Measurements from ENCODE around the gene TENT4A. TPM values are rescaled to one million over a fixed set of nuclear protein-coding genes. Genes with fewer than 3 reads are reported as not detected.

The TENT4A gene
- polyA plus RNA-seq, 3 donors, result 23.6 to 37.9 (median 26.9) TPM

DNA sequence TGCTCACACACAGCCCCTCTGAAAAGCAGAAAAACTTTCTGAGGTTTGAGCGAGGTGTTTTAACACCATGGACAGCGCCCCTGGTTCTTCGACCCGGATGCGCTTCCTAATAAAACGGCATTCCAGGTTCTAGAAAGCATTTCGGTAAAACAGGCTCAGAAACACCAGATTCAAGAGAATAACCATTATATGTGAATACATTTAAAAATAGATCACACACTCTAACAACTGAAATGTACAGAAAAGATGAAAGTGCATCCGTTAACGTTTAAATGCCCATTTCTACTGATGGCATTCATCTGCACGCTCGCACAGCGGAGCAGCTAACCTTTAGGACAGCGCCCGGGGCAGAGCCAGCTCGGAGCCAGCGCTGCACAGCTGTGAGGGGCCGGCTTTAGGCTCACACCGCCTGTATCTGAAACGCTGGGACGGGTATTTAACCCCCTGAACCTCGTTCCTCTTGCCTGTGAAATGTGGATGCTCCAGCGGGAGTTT lies 26.3 kb upstream of the TENT4A start:
- peak; percentile 38 to 79 (median 61) for DNase-seq (ENCODE audit: extremely low read depth in 1 of 11, low read depth in 9 of 11, low spot score in 4 of 11)

DNA sequence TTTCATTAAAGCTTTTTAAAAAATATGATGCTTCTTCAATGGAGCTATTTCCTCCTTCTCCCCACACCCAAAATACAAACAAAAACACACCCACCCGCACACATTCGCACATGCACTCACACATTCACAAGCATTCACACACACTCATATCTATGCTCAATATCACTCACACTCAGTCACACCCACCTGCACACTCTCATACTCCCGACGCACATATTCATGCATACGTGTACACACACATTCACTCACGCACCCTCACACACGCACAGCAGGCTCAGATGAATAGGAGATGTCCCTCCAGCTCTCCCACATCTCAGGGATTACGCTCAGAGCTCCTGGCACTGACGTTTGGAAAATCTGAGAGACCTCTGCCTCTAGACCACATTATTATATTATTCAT lies 25.7 kb upstream of the TENT4A start:
- no peak for DNase-seq (ENCODE audit: extremely low read depth in 1 of 11, low read depth in 9 of 11, low spot score in 4 of 11)

DNA sequence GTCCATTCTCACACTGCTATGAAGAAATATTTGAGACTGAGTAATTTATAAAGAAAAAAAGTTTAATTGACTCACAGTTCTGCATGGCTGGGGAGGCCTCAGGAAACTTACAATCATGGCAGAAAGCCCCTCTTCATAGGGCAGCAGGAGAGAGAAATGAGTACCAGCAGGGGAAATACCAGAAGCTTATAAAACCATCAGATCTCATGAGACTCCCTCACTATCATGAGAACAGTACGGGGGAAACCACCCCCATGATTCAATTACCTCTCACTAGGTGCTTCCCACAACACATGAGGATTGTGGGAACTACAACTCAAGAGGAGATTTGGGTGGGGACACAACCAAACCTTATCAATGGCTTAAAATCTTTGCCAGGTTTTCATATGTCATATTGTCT lies 20.3 kb upstream of the TENT4A start:
- DNase-seq (ENCODE audit: extremely low read depth in 1 of 11, low read depth in 9 of 11, low spot score in 4 of 11), result no peak

DNA sequence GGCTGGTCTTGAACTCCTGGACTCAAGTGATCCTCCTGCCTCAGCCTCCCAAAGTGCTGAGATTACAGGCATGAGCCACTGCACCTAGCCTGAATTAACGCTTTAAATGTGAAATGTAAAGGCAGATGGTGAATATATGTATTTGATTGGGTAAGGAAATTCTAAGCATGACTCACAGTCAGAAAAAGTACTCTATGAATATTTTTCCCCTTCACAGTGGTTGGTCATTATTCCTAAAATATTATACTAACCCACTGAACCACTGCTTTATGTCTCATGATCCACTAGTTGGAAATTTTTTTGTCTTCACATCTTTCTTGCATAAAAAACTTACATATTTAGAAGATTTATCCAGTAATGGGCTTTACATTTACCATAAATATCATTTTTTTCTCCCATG lies 14.5 kb upstream of the TENT4A start:
- no peak for DNase-seq (ENCODE audit: extremely low read depth in 1 of 11, low read depth in 9 of 11, low spot score in 4 of 11)

DNA sequence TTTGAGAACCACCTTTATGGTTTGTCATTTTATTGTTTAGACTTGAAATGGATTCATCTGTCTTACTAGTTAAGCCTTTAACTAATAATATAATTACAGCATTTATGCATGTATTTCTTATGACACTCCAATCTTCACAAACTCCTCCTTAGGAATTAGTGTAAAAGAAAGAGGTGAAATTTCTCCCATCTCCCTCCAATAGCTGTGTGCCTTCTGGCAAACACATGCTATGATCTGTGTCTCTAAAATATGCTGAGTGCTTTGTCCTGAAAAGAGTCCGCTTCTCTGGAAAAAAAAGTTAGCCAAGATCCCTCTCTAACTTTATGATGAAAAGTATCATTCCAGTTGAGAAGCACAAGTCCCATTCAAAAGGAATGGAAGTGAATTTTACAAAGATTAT lies 13.9 kb upstream of the TENT4A start:
- DNase-seq (ENCODE audit: extremely low read depth in 1 of 11, low read depth in 9 of 11, low spot score in 4 of 11), result no peak

DNA sequence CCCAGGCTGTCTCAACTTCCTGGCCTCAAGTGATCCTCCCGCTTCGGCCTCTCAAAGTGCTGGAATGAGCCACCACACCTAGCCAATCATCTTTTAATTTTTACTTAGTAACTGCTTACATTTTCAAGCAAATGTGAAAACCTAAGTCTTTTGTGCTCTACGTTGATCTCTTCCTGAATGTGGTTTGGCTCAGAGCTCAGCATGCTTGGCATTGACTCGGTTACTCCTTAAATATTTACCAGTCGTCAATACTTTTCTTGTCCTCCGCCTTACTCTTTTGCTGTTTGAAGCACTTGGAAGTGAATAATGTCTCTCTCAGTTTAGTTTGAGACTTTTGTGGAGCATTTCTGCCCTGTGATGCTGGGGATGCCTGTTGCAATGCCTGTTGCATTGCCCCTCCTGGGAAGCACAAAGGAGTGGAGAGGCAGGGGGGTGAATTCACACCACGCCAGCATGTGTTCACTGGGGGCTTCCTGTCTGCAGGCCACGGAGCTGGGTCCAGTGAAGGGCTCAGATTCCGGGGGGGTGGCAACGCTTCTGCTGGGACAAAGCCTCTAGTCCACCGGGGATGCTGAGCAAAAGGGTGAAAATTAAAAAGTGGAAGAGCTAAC lies 13.1 kb upstream of the TENT4A start:
- DNase-seq (ENCODE audit: extremely low read depth in 1 of 11, low read depth in 9 of 11, low spot score in 4 of 11), result no peak

DNA sequence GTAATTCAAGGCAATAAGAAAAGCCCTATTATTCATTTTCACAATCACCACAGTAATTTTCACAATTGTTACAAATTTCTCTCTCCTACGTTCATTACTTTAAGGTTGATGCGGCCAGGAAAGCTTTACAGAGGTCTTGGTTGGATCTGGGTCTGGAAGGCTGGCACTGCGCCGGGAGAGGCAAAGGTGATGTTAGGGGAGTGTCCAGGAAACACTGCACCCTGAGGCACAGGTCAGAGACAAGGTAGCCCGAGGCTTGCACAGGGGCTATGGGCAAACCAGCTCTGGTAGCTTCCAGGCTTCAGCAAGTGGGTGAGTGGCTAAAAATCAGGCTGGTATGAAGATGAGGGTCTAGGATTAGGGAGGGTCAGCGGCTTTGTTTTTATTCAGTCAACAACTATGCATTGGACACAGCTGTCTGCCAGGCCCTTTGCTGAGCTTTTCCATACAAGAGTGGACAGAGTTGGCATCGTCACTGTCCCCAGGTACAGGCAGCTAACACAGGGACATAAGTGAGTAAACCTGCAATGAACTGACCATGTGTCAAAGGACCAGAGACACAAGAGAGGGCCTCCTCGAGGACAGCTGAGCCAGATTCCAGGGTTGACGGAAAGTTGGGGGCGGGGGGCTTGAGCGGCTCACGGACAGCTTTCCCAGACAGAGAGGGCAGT lies 12.4 kb upstream of the TENT4A start:
- DNase-seq (ENCODE audit: extremely low read depth in 1 of 11, low read depth in 9 of 11, low spot score in 4 of 11), result no peak

DNA sequence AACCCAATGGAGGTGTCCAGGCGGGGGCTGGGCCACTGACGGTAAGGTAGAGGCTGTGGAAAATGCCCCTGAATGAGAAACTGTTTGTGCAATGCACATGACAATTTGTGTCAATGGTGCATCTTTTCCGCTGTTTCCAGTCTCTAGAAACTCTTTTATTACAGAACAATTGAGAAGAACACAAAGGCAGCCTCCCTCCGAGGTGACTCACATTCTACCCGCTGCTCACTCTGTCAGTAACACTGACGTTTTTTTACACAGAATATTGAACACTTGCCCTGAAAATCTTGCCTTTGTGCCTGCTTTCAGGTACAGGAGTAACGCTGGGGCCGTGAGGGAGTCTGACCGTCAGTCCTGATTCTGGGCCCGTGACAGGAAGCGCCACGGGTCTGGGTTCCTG lies 11.7 kb upstream of the TENT4A start:
- DNase-seq (ENCODE audit: extremely low read depth in 1 of 11, low read depth in 9 of 11, low spot score in 4 of 11), result no peak

DNA sequence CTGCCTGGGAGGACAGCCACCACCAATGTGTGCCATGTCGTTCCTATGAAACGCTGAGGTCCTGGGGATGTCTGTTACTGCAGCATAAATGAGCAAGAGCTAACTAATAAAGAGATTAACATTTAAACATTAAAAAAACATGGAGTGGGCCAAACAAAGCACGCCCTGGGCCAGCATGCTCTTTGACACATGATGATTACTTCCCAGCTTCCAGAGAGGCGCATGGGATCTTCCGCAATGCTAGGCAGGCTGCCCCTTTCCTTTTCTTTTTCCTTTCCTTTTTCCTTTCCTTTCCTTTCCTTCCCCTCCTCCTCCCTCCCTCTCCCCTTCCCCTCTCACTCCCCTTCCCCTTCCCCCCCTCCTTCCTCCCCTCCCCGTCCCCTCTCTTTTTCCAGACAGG lies 10.6 kb upstream of the TENT4A start:
- DNase-seq (ENCODE audit: extremely low read depth in 1 of 11, low read depth in 9 of 11, low spot score in 4 of 11), result no peak

DNA sequence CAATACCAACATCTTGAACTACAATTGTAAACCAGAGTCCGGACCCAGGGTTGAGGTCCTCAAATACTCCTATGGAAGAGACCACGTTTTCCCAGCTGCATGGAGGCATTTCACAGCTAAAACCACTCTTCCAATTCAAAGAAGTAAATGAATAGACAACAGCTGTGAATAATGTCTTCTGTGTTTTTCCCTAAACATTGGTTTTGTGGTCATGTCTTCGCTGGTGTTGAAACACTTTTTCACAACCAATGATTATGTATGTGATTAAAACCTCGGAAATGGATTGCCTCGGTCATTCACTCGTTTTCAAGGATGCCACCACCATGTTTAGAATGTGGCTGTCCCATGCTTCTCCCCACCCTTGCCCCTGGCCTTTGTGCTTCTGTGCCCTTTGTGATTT lies 9.4 kb upstream of the TENT4A start:
- DNase-seq (ENCODE audit: extremely low read depth in 1 of 11, low read depth in 9 of 11, low spot score in 4 of 11), result no peak

DNA sequence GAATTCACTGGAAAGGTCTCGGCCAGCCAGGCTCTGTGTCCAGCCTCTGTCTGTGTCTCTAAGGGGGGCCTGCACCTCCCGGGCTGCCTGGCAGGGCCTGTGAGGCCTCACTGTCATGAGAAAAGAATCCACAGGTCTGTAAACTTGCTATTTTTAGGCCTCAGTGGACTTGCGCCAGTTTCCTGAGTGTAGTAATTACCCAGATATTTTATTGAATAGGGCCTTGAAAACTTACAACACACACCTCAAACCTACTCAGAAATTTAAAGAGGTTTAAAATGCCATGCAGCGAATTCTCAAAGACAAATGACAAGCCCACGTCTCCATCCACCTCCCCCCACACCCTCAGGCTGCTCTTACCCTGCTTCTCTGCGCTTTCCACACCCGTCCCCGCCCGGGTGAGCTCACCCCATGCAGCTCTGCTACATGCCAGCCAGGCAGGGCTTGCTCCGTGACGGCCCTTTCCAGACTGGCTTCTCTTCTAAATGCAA lies 8.8 kb upstream of the TENT4A start:
- DNase-seq (ENCODE audit: extremely low read depth in 1 of 11, low read depth in 9 of 11, low spot score in 4 of 11), result no peak

DNA sequence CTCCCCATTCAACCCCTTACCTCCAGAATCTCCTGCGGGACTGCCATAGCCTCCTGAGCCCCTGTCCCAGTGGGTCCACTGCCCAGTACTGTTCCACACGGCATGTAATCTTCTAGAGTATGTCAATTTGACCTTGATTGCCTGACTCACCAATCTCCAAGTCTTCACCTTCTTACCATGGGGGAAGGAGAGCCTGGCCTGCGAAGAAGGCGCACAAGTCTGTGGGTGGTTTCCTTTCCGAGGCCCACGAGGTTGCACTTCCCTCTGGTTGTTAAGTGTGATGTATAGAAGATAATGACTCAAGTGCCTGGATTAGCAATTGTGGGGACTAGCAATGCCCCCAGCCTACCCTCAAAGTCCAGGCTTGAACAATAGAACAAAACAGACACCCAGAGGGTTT lies 8.1 kb upstream of the TENT4A start:
- DNase-seq (ENCODE audit: extremely low read depth in 1 of 11, low read depth in 9 of 11, low spot score in 4 of 11), result no peak

DNA sequence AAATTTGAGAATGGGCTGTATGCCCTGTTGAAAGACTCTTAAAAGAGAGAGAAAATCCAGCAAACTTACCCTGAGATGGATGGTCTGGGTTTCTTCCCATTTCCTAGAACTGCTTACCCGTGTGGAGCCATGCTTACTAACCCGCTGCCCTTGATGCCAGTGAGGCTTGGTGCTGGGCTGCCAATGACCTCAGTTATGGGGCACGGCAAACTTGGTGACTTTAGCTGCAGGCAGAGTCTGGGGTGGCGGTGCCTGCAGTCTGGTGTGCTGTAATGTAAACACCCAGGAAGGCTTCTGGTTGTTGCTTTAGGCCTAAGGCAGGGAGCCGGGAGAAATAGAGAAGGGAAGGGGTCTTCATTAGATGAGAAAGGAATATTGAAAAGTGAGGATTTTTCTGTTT lies 7.3 kb upstream of the TENT4A start:
- DNase-seq (ENCODE audit: extremely low read depth in 1 of 11, low read depth in 9 of 11, low spot score in 4 of 11), result no peak

DNA sequence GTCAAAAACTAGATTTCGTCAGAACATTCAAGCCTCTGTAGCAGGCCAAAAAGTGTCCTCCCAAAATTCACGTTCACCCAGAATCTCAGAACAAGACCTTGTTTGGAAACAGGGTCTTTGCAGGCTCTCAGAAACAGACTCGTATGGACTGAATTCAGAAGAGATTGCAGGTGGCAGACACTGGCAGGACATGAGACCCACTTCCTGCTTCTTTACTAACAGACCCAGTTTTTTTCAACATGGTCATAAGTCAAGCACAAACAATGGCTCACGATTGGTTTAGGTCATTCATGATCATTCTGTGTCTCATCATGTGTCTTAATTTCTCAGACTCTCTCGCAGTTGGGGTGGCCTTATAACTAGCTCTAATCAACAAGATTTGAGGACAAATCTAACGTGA lies 5.4 kb upstream of the TENT4A start:
- no peak for DNase-seq (ENCODE audit: extremely low read depth in 1 of 11, low read depth in 9 of 11, low spot score in 4 of 11)

DNA sequence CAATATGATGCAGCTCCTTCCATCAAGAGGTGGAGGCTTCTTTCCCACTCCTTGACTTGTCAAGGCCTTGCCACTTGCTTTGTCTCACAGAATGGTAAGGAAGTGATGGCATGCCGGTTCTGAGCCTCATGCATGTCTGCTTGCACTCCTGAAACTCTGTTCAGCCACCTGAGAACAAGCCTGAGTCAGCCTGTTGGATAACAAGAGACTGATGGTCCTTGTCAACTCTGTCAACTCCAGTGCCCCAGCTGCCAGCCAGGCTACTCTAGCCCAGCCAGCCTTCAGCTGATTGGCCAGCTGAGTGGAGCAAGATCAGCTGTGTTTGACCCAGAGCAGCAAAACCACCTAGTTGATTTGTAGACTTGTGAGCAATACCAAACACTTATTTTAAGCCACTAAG lies 4.4 kb upstream of the TENT4A start:
- DNase-seq (ENCODE audit: extremely low read depth in 1 of 11, low read depth in 9 of 11, low spot score in 4 of 11), result no peak

DNA sequence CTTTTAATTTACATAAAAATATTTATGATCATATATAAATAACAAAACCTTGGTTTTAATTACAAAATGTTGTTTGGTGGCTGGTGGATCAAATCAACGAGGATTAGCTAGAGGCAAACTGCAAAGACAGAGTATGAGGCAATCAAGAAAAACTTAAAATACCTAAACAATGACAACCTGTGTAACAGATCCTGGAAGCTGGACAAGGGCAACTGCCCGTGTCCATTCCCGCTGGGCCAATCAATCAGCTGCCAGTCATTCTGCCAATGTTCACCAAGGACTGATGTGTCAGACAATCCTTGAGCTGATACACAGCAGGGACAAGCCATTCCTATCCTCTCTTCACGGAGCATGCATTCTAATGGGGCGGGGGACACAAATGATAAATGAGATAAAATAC lies 3.2 kb upstream of the TENT4A start:
- DNase-seq (ENCODE audit: extremely low read depth in 1 of 11, low read depth in 9 of 11, low spot score in 4 of 11), result no peak

DNA sequence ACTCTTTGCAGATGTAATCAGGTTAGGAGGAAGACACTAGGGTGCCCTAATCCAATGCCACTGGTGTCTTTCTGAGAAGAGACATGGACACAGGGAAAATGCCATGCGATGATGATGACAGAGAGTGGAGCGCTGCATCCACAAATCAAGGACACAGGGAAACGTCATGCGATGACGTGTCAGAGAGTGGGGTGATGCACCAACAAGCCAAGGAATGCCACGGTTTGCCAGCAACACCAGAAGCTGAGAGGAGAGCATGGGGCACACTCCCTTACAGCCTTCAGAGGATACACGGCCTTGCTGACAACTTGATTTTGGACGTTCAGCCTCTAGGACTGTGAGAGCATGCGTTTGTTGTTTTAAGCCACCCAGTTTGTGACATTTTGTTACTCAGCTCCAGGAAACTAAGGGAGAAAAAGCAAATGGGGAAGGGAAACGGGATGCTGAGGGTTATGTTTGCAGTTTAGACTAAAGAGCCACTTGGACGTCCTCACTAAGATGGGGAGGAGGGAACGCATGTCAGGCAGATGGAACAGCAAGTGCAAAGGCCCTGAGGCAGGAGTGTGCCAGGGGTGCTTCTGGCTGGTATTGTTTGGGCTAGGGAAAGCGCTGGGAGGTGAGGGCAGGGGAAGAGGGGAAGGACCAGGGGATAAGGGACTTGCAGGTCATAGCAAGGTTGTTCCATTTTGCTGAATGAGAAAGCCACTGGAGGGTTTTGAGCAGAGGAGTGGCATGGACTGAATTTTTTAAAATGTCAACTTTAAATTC lies 2.5 kb upstream of the TENT4A start:
- DNase-seq (ENCODE audit: extremely low read depth in 1 of 11, low read depth in 9 of 11, low spot score in 4 of 11), result no peak

DNA sequence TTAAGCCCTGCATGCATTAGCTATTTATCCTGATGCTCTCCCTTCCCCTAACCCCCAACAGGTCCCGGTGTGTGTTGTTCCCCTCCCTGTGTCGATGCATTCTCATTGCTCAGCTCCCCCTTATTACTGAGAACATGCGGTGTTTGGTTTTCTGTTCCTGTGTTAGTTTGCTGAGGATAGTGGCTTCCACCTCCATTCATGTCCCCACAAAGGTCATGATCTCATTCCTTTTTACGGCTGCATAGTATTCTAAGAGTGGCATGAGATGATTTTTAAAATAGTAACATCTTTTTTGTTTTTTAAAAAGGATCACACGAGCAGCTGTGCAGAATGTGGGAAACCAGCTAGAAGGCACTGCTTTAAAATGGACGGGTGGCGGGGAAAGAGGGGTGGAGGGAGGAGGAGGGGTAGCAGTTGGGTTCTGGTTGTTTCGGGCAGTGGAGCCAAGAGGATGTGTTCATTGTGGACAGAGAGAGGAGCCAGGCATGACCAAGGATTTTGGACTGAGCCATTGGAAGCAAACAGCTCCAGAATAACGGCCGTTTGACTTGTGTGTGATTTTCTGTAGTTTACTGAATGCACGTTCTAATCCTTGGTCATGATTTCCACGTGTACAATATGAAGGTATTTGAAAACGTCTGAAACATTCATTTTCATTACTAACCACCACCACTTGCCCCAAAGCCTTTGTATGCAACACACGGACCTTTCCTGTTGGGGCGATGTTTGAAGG lies 1.7 kb upstream of the TENT4A start:
- DNase-seq (ENCODE audit: extremely low read depth in 1 of 11, low read depth in 9 of 11, low spot score in 4 of 11), result no peak

DNA sequence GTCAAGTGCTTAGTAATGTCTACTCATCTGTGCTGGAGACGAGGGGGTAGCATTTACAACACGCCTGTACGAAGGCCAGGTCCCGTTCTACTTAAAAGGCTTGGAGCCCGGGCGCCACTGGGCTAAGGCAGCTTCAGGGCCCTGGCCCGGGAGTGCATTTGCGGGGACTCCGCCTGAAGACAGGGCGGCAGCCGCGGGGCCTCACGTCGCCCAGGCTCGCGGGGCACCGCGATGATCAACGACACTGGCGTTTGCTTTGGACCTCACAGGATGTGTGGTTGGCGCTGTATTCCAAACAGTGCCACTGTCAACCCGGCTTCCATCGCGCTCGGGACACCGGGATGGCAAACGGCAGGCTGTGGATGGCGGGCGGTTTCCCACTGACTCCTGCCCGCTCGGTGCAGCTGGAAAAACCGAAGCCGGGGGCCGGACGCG lies 1.1 kb upstream of the TENT4A start:
- DNase-seq (ENCODE audit: extremely low read depth in 1 of 11, low read depth in 9 of 11, low spot score in 4 of 11), result peak in 3 of 11 donors; percentile 16 to 24 (median 22)
